ENCODE measurements around the gene TJP1.
"Not testable (repeated sequence)": the region's sequence is repeated elsewhere in the genome, so short reads cannot be mapped to it uniquely, and the experiment has no call there.

Gene TJP1

GRCh38 chr15:29700296-29700695, 122.0 kb downstream of the TJP1 start:
- no peak for DNase-seq (ENCODE audit: low read depth)

- DNase-seq (ENCODE audit: low read depth): no peak
Observed at GRCh38 chr15:29699791-29700190, 122.5 kb downstream of the TJP1 start.

- no peak for DNase-seq (ENCODE audit: low read depth)
Observed at GRCh38 chr15:29698030-29698701, 124.1 kb downstream of the TJP1 start.

- no peak for DNase-seq (ENCODE audit: low read depth)
Observed at GRCh38 chr15:29696950-29697738, 125.1 kb downstream of the TJP1 start.

GRCh38 chr15:29696506-29696905, 125.8 kb downstream of the TJP1 start:
- DNase-seq (ENCODE audit: low read depth): not testable (repeated sequence)

GRCh38 chr15:29695489-29696167, 126.6 kb downstream of the TJP1 start:
- DNase-seq (ENCODE audit: low read depth): no peak

GRCh38 chr15:29693225-29693624, 129.0 kb downstream of the TJP1 start:
- no peak for DNase-seq (ENCODE audit: low read depth)

GRCh38 chr15:29692527-29692926, 129.7 kb downstream of the TJP1 start:
- no peak for DNase-seq (ENCODE audit: low read depth)

- no peak for DNase-seq (ENCODE audit: low read depth)
Observed at GRCh38 chr15:29690765-29691475, 131.3 kb downstream of the TJP1 start.

GRCh38 chr15:29689287-29689986, 132.8 kb downstream of the TJP1 start:
- no peak for DNase-seq (ENCODE audit: low read depth)

GRCh38 chr15:29688506-29689286, 133.6 kb downstream of the TJP1 start:
- no peak for DNase-seq (ENCODE audit: low read depth)

GRCh38 chr15:29687939-29688505, 134.2 kb downstream of the TJP1 start:
- no peak for DNase-seq (ENCODE audit: low read depth)

- no peak for DNase-seq (ENCODE audit: low read depth)
Observed at GRCh38 chr15:29687204-29687815, 135.0 kb downstream of the TJP1 start.

- no peak for DNase-seq (ENCODE audit: low read depth)
Observed at GRCh38 chr15:29686445-29687203, 135.6 kb downstream of the TJP1 start.

GRCh38 chr15:29686079-29686425, 136.2 kb downstream of the TJP1 start:
- no peak for DNase-seq (ENCODE audit: low read depth)

GRCh38 chr15:29685156-29686078, 136.9 kb downstream of the TJP1 start:
- DNase-seq (ENCODE audit: low read depth): no peak

GRCh38 chr15:29682781-29683180, 139.5 kb downstream of the TJP1 start:
- no peak for DNase-seq (ENCODE audit: low read depth)

GRCh38 chr15:29682361-29682760, 139.9 kb downstream of the TJP1 start:
- DNase-seq (ENCODE audit: low read depth): no peak
